HEK293T (cell line): ENCODE data around the gene PDE5A.
"Not testable (repeated sequence)": the region's sequence is repeated elsewhere in the genome, so short reads cannot be mapped to it uniquely, and the experiment has no call there.

ENCODE experiments used
- ARNT ChIP-seq: fragments of 450-650 bp; IDR thresholded peaks from 2 replicates; pipeline ENCODE4 v1.6.1; 2017; ENCODE audit warnings: mild to moderate bottlenecking
- BHLHE40 ChIP-seq: fragments of 450-650 bp; IDR thresholded peaks from 2 replicates; pipeline ENCODE4 v1.6.1; 2016; ENCODE audit warnings: mild to moderate bottlenecking, moderate library complexity, borderline replicate concordance
- ELF4 ChIP-seq: fragments of 450-650 bp; IDR thresholded peaks from 2 replicates; pipeline ENCODE4 v1.6.1; 2017; ENCODE audit warnings: antibody characterized with exemption
- FOXK2 ChIP-seq: fragments of 450-650 bp; IDR thresholded peaks from 2 replicates; pipeline ENCODE4 v1.6.1; 2016; ENCODE audit warnings: mild to moderate bottlenecking
- FOXM1 ChIP-seq: fragments of 450-650 bp; IDR thresholded peaks from 2 replicates; pipeline ENCODE4 v1.6.1; 2017; ENCODE audit warnings: mild to moderate bottlenecking, borderline replicate concordance
- HDGF ChIP-seq: fragments of 450-650 bp; IDR thresholded peaks from 2 replicates; pipeline ENCODE4 v1.6.1; 2017; ENCODE audit warnings: antibody characterized with exemption, borderline replicate concordance
- L3MBTL2 ChIP-seq: fragments of 450-650 bp; conservative IDR thresholded peaks from 2 replicates; pipeline ENCODE4 v1.6.1; 2016; ENCODE audit warnings: mild to moderate bottlenecking
- LEF1 ChIP-seq: fragments of 450-650 bp; IDR thresholded peaks from 2 replicates; pipeline ENCODE4 v1.6.1; 2017; ENCODE audit warnings: mild to moderate bottlenecking, borderline replicate concordance
- NFRKB ChIP-seq: fragments of 450-650 bp; IDR thresholded peaks from 2 replicates; pipeline ENCODE4 v1.6.1; 2016; ENCODE audit warnings: mild to moderate bottlenecking, moderate library complexity
- SP1 ChIP-seq: fragments of 450-650 bp; IDR thresholded peaks from 2 replicates; pipeline ENCODE4 v1.6.1; 2017
- SUZ12 ChIP-seq: fragments of 450-650 bp; IDR thresholded peaks from 2 replicates; pipeline ENCODE4 v1.6.1; 2016; ENCODE audit warnings: mild to moderate bottlenecking
- TARDBP ChIP-seq: fragments of 450-650 bp; IDR thresholded peaks from 2 replicates; pipeline ENCODE4 v1.6.1; 2016
- ZNF384 ChIP-seq: fragments of 450-650 bp; IDR thresholded peaks from 2 replicates; pipeline ENCODE4 v1.6.1; 2016
- TF ChIP-seq, protein P1 (sequence below): fragments of 450-650 bp; IDR thresholded peaks from 2 replicates; pipeline ENCODE4 v1.6.1; 2016

GRCh38 chr4:119470021-119470736, 158.4 kb downstream of the PDE5A start:
- TF ChIP-seq FOXM1, FOXK2, BHLHE40, HDGF, NFRKB, ZNF384, LEF1, TARDBP, SUZ12, SP1, ELF4, L3MBTL2, ARNT: not testable (repeated sequence)
- TF ChIP-seq, protein P1, sequence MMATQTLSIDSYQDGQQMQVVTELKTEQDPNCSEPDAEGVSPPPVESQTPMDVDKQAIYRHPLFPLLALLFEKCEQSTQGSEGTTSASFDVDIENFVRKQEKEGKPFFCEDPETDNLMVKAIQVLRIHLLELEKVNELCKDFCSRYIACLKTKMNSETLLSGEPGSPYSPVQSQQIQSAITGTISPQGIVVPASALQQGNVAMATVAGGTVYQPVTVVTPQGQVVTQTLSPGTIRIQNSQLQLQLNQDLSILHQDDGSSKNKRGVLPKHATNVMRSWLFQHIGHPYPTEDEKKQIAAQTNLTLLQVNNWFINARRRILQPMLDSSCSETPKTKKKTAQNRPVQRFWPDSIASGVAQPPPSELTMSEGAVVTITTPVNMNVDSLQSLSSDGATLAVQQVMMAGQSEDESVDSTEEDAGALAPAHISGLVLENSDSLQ: not testable (repeated sequence)
